Immature natural killer cell (primary cell): Measurements from ENCODE around the gene HLCS. TPM values are rescaled to one million over a fixed set of nuclear protein-coding genes. Genes with fewer than 3 reads are reported as not detected.

ENCODE experiments used
- DNase-seq, 3 donors: peaks; one replicate each; pipeline ENCODE4 v3.0.0; 2022; ENCODE audit warnings: mixed read lengths in 1 of 3
- H3K27ac Mint-ChIP-seq, 6 donors: one replicate each; pipeline ENCODE4 v1.8.0; 2020; ENCODE audit warnings: mixed read lengths in 6 of 6, mild to moderate bottlenecking in 5 of 6, inconsistent platforms in 4 of 6, moderate library complexity in 3 of 6
- H3K27me3 Mint-ChIP-seq, 3 donors: one replicate each; pipeline ENCODE4 v1.8.0; 2020 to 2021; ENCODE audit warnings: low read depth in 3 of 3, mild to moderate bottlenecking in 3 of 3, mixed read lengths in 3 of 3, moderate library complexity in 3 of 3, inconsistent platforms in 1 of 3
- H3K36me3 Mint-ChIP-seq, 3 donors: one replicate each; pipeline ENCODE4 v1.8.0; 2020; ENCODE audit warnings: mixed read lengths in 3 of 3, inconsistent platforms in 2 of 3, mild to moderate bottlenecking in 2 of 3
- H3K4me1 Mint-ChIP-seq, 2 donors: one replicate each; pipeline ENCODE4 v1.8.0; 2020; ENCODE audit warnings: inconsistent platforms in 2 of 2, mild to moderate bottlenecking in 2 of 2, mixed read lengths in 2 of 2, moderate library complexity in 1 of 2
- H3K4me3 Mint-ChIP-seq, 5 donors: one replicate each; pipeline ENCODE4 v1.8.0; 2020; ENCODE audit warnings: mild to moderate bottlenecking in 5 of 5, mixed read lengths in 5 of 5, inconsistent platforms in 3 of 5, moderate library complexity in 3 of 5
- H3K9me3 Mint-ChIP-seq, 6 donors: one replicate each; pipeline ENCODE4 v1.8.0; 2020; ENCODE audit warnings: mild to moderate bottlenecking in 6 of 6, mixed read lengths in 6 of 6, inconsistent platforms in 4 of 6, moderate library complexity in 3 of 6
- polyA plus RNA-seq, 3 donors: library from polyadenylated mRNA; unstranded; fragments of 300-500 nt; fragmentation: Illumina TruSeq; gene quantifications; one replicate each; pipeline ENCODE4 v1.2.3, GENCODE V29; 2021

HLCS gene
- polyA plus RNA-seq, 3 donors from 2014 or later = 12.6 to 15.7 (median 15.5) TPM

GRCh38 chr21:36713746-36714145, 252.7 kb downstream of the HLCS start:
- no peak for DNase-seq
- Mint-ChIP-seq H3K27me3 (peaks cover 10 to 27% (median 25%) of the 10 kb centered on the region in 3 donors), H3K27ac (no peak overlapping the region), H3K9me3 (no peaks in the 10 kb centered on the region), H3K36me3 (no peaks in the 10 kb centered on the region), H3K4me1 (peaks cover 0 to 3% of the 10 kb centered on the region in 2 donors), H3K4me3 (no peak overlapping the region)

- peak overlapping the region in 1 of 5 donors; percentile 48 for H3K4me3 Mint-ChIP-seq
- H3K9me3 Mint-ChIP-seq = no peaks in the 10 kb centered on the region
- peaks cover 14 to 15% of the 10 kb centered on the region in 2 donors for H3K4me1 Mint-ChIP-seq
- no peak overlapping the region for H3K27ac Mint-ChIP-seq
- H3K36me3 Mint-ChIP-seq = peaks cover 0 to 7% (median 0%) of the 10 kb centered on the region in 3 donors
- H3K27me3 Mint-ChIP-seq = peaks cover 15 to 40% (median 30%) of the 10 kb centered on the region in 3 donors
- no peak for DNase-seq
These were observed 255.8 kb downstream of the HLCS start for GRCh38 chr21:36710729-36711048.

- Mint-ChIP-seq H3K27ac (no peak overlapping the region), H3K36me3 (peaks cover 0 to 7% (median 0%) of the 10 kb centered on the region in 3 donors), H3K4me3 (peak overlapping the region in 1 of 5 donors; percentile 48), H3K9me3 (no peaks in the 10 kb centered on the region), H3K27me3 (peaks cover 18 to 40% (median 30%) of the 10 kb centered on the region in 3 donors), H3K4me1 (peaks cover 15 to 18% of the 10 kb centered on the region in 2 donors)
- no peak for DNase-seq
These were observed 256.4 kb downstream of the HLCS start for GRCh38 chr21:36709868-36710728.

GRCh38 chr21:36709030-36709867, 257.2 kb downstream of the HLCS start:
- Mint-ChIP-seq H3K4me1 (peaks cover 15 to 18% of the 10 kb centered on the region in 2 donors), H3K27me3 (peaks cover 16 to 37% (median 32%) of the 10 kb centered on the region in 3 donors), H3K36me3 (peaks cover 0 to 7% (median 0%) of the 10 kb centered on the region in 3 donors), H3K9me3 (no peaks in the 10 kb centered on the region), H3K27ac (no peak overlapping the region), H3K4me3 (no peak overlapping the region)
- no peak for DNase-seq

GRCh38 chr21:36708286-36709029, 258.0 kb downstream of the HLCS start:
- Mint-ChIP-seq H3K27ac (no peak overlapping the region), H3K9me3 (no peaks in the 10 kb centered on the region), H3K27me3 (peaks cover 18 to 38% (median 35%) of the 10 kb centered on the region in 3 donors), H3K4me3 (no peak overlapping the region), H3K4me1 (peaks cover 15 to 18% of the 10 kb centered on the region in 2 donors), H3K36me3 (peaks cover 0 to 7% (median 0%) of the 10 kb centered on the region in 3 donors)
- no peak for DNase-seq

- H3K9me3 Mint-ChIP-seq = no peaks in the 10 kb centered on the region
- H3K4me1 Mint-ChIP-seq = peaks cover 15 to 18% of the 10 kb centered on the region in 2 donors
- H3K27ac Mint-ChIP-seq = no peak overlapping the region
- no peak overlapping the region for H3K4me3 Mint-ChIP-seq
- H3K36me3 Mint-ChIP-seq = peaks cover 0 to 7% (median 0%) of the 10 kb centered on the region in 3 donors
- H3K27me3 Mint-ChIP-seq = peaks cover 18 to 38% (median 38%) of the 10 kb centered on the region in 3 donors
- no peak for DNase-seq
These were observed 258.6 kb downstream of the HLCS start for GRCh38 chr21:36707763-36708285.

GRCh38 chr21:36706951-36707762, 259.3 kb downstream of the HLCS start:
- Mint-ChIP-seq H3K4me3 (peak overlapping the region in 1 of 5 donors; percentile 74), H3K36me3 (peaks cover 0 to 7% (median 0%) of the 10 kb centered on the region in 3 donors), H3K27ac (no peak overlapping the region), H3K9me3 (no peaks in the 10 kb centered on the region), H3K27me3 (peaks cover 24 to 43% (median 33%) of the 10 kb centered on the region in 3 donors), H3K4me1 (peaks cover 15 to 18% of the 10 kb centered on the region in 2 donors)
- no peak for DNase-seq

GRCh38 chr21:36706482-36706852, 260.0 kb downstream of the HLCS start:
- DNase-seq = no peak
- Mint-ChIP-seq H3K36me3 (peaks cover 0 to 7% (median 0%) of the 10 kb centered on the region in 3 donors), H3K4me3 (peak overlapping the region in 4 of 5 donors; percentile 23 to 74 (median 45)), H3K9me3 (no peaks in the 10 kb centered on the region), H3K27me3 (peaks cover 26 to 46% (median 36%) of the 10 kb centered on the region in 3 donors), H3K4me1 (peaks cover 15 to 18% of the 10 kb centered on the region in 2 donors), H3K27ac (no peak overlapping the region)

GRCh38 chr21:36705679-36706481, 260.6 kb downstream of the HLCS start:
- Mint-ChIP-seq H3K36me3 (peaks cover 0 to 7% (median 0%) of the 10 kb centered on the region in 3 donors), H3K9me3 (no peaks in the 10 kb centered on the region), H3K4me1 (peaks cover 15 to 18% of the 10 kb centered on the region in 2 donors), H3K4me3 (peak overlapping the region in 4 of 5 donors; percentile 23 to 74 (median 45)), H3K27ac (no peak overlapping the region), H3K27me3 (peaks cover 26 to 47% (median 37%) of the 10 kb centered on the region in 3 donors)
- no peak for DNase-seq

GRCh38 chr21:36704958-36705678, 261.4 kb downstream of the HLCS start:
- Mint-ChIP-seq H3K27me3 (peaks cover 28 to 46% (median 38%) of the 10 kb centered on the region in 3 donors), H3K4me1 (peaks cover 17 to 18% of the 10 kb centered on the region in 2 donors), H3K36me3 (peaks cover 0 to 7% (median 0%) of the 10 kb centered on the region in 3 donors), H3K27ac (no peak overlapping the region), H3K4me3 (peak overlapping the region in 2 of 5 donors; percentile 6 to 54), H3K9me3 (no peaks in the 10 kb centered on the region)
- DNase-seq = no peak

- Mint-ChIP-seq H3K27me3 (peaks cover 22 to 42% (median 35%) of the 10 kb centered on the region in 3 donors), H3K27ac (no peak overlapping the region), H3K4me3 (no peak overlapping the region), H3K4me1 (peaks cover 18% of the 10 kb centered on the region in 2 donors), H3K9me3 (no peaks in the 10 kb centered on the region), H3K36me3 (peaks cover 0 to 7% (median 0%) of the 10 kb centered on the region in 3 donors)
- no peak for DNase-seq
These were observed 262.1 kb downstream of the HLCS start for GRCh38 chr21:36704281-36704957.
